H1 (cell line): ENCODE measurements around the gene NUB1. TPM values are rescaled to one million over a fixed set of nuclear protein-coding genes. Genes with fewer than 3 reads are reported as not detected.

Source experiments
- CEBPB ChIP-seq: IDR thresholded peaks from 2 replicates; pipeline ENCODE4 v1.6.1; 2012; ENCODE audit warnings: low read depth, low read length
- HDAC2 ChIP-seq, 2 experiments: fragments of 300-600 bp in 1 of 2; sonication (generic) in 1 of 2; IDR thresholded peaks; 2 replicates each; pipeline ENCODE4 v1.6.1; 2011 to 2012; ENCODE audit warnings: low read depth in 2 of 2, low read length in 2 of 2, mild to moderate bottlenecking in 2 of 2, moderate library complexity in 2 of 2, borderline replicate concordance in 1 of 2, inconsistent platforms in 1 of 2
- PHF8 ChIP-seq: fragments of 200-600 bp; sonication (generic); conservative IDR thresholded peaks from 2 replicates; pipeline ENCODE4 v1.7.1; 2012; ENCODE audit warnings: low read depth, mild to moderate bottlenecking, inconsistent platforms, low read length, moderate library complexity
- POLR2A ChIP-seq, 2 experiments: IDR thresholded peaks; 1 replicate in 1 of 2; 2 replicates in 1 of 2; pipeline ENCODE4 v1.6.1; 2011; ENCODE audit warnings: low read depth in 2 of 2, low read length in 2 of 2, mild to moderate bottlenecking in 2 of 2; ENCODE audit errors: control extremely low read depth in 1 of 2
- polyA plus RNA-seq, 7 experiments: library from polyadenylated mRNA; depleted of rRNA in 3 of 7; stranded (reverse) in 5 of 7; unstranded in 2 of 7; fragments of >200 nt in 5 of 7; fragments of 200-250 nt in 2 of 7; gene quantifications; 1 replicate in 5 of 7; 2 replicates in 1 of 7; 4 replicates in 1 of 7; pipeline versions ENCODE4 v1.2.1 to v1.2.3, GENCODE V29; 2011 to 2013; ENCODE audit warnings: missing spikeins in 2 of 7, mixed read lengths in 2 of 7
- total RNA-seq: library from RNA; stranded (reverse); fragmentation: NEBNext Ultra II Directional; extraction: Animal tissue kit (Norgen Biotek cat#: 25700); gene quantifications from 2 replicates; pipeline ENCODE4 v1.2.1, GENCODE V29; 2021
- TF ChIP-seq, protein P1 (sequence below): fragments of 300-600 bp; sonication (generic); IDR thresholded peaks from 2 replicates; pipeline ENCODE4 v1.7.1; 2012; ENCODE audit warnings: low read length, moderate library complexity, mild to moderate bottlenecking, inconsistent platforms; ENCODE audit not compliant: insufficient replicate concordance
- TF ChIP-seq, protein P2 (sequence below): IDR thresholded peaks from 2 replicates; pipeline ENCODE4 v1.6.1; 2011; ENCODE audit warnings: low read length, improper control_type of control experiment

Gene NUB1
- total and polyA plus RNA-seq, 2 of the 8 experiments (the other 6 are each of a cell fraction or from before 2014, with no cell fraction given): 22.1 to 43.5 TPM

DNA sequence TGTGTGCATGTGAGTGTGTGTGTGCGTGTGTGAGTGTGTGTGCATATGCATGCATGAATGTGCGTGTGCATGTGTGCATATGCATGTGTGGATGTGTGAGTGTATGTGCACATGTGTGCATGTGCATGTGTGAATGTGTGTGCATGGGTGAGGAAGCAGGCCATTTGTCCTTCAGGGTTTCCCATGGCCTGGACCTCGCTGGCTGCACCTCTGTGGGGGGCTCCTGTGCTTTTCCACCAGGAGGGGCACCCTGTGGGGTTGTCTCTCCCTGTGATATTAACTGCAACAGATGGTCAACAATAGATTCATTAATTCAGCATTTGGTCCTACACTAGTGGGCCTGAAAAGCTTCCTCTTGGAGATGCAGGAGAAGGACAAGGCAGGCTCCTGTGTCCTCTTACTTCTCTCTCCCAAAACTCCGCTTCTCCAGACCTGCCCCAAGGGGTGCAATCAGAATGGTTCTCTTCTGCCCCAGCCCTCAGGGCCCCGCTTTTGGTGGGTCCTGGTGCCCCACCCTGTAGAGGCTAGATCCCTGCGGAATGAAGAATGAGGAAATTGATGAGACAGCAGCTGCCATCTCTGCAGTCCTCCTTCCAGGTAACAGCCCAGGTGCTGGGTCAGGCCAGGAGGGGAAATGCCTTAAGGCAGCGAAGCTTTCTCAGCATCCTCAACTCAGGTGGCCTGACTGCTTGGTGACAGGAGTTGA is 41.5 kb upstream of the NUB1 start (continued):
- TF ChIP-seq, protein P1, sequence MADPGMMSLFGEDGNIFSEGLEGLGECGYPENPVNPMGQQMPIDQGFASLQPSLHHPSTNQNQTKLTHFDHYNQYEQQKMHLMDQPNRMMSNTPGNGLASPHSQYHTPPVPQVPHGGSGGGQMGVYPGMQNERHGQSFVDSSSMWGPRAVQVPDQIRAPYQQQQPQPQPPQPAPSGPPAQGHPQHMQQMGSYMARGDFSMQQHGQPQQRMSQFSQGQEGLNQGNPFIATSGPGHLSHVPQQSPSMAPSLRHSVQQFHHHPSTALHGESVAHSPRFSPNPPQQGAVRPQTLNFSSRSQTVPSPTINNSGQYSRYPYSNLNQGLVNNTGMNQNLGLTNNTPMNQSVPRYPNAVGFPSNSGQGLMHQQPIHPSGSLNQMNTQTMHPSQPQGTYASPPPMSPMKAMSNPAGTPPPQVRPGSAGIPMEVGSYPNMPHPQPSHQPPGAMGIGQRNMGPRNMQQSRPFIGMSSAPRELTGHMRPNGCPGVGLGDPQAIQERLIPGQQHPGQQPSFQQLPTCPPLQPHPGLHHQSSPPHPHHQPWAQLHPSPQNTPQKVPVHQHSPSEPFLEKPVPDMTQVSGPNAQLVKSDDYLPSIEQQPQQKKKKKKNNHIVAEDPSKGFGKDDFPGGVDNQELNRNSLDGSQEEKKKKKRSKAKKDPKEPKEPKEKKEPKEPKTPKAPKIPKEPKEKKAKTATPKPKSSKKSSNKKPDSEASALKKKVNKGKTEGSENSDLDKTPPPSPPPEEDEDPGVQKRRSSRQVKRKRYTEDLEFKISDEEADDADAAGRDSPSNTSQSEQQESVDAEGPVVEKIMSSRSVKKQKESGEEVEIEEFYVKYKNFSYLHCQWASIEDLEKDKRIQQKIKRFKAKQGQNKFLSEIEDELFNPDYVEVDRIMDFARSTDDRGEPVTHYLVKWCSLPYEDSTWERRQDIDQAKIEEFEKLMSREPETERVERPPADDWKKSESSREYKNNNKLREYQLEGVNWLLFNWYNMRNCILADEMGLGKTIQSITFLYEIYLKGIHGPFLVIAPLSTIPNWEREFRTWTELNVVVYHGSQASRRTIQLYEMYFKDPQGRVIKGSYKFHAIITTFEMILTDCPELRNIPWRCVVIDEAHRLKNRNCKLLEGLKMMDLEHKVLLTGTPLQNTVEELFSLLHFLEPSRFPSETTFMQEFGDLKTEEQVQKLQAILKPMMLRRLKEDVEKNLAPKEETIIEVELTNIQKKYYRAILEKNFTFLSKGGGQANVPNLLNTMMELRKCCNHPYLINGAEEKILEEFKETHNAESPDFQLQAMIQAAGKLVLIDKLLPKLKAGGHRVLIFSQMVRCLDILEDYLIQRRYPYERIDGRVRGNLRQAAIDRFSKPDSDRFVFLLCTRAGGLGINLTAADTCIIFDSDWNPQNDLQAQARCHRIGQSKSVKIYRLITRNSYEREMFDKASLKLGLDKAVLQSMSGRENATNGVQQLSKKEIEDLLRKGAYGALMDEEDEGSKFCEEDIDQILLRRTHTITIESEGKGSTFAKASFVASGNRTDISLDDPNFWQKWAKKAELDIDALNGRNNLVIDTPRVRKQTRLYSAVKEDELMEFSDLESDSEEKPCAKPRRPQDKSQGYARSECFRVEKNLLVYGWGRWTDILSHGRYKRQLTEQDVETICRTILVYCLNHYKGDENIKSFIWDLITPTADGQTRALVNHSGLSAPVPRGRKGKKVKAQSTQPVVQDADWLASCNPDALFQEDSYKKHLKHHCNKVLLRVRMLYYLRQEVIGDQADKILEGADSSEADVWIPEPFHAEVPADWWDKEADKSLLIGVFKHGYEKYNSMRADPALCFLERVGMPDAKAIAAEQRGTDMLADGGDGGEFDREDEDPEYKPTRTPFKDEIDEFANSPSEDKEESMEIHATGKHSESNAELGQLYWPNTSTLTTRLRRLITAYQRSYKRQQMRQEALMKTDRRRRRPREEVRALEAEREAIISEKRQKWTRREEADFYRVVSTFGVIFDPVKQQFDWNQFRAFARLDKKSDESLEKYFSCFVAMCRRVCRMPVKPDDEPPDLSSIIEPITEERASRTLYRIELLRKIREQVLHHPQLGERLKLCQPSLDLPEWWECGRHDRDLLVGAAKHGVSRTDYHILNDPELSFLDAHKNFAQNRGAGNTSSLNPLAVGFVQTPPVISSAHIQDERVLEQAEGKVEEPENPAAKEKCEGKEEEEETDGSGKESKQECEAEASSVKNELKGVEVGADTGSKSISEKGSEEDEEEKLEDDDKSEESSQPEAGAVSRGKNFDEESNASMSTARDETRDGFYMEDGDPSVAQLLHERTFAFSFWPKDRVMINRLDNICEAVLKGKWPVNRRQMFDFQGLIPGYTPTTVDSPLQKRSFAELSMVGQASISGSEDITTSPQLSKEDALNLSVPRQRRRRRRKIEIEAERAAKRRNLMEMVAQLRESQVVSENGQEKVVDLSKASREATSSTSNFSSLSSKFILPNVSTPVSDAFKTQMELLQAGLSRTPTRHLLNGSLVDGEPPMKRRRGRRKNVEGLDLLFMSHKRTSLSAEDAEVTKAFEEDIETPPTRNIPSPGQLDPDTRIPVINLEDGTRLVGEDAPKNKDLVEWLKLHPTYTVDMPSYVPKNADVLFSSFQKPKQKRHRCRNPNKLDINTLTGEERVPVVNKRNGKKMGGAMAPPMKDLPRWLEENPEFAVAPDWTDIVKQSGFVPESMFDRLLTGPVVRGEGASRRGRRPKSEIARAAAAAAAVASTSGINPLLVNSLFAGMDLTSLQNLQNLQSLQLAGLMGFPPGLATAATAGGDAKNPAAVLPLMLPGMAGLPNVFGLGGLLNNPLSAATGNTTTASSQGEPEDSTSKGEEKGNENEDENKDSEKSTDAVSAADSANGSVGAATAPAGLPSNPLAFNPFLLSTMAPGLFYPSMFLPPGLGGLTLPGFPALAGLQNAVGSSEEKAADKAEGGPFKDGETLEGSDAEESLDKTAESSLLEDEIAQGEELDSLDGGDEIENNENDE: no peak
- TF ChIP-seq, protein P2, sequence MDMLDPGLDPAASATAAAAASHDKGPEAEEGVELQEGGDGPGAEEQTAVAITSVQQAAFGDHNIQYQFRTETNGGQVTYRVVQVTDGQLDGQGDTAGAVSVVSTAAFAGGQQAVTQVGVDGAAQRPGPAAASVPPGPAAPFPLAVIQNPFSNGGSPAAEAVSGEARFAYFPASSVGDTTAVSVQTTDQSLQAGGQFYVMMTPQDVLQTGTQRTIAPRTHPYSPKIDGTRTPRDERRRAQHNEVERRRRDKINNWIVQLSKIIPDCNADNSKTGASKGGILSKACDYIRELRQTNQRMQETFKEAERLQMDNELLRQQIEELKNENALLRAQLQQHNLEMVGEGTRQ: no peak
- TF ChIP-seq PHF8 (no peak), POLR2A (IDR thresholded peaks at IDR 0.05; ENCODE audit: control extremely low read depth in 1 of 2, low read depth in 2 of 2, low read length in 2 of 2) (no peak), CEBPB (no peak), HDAC2 (IDR thresholded peaks at IDR 0.05; ENCODE audit: borderline replicate concordance in 1 of 2, low read depth in 2 of 2, low read length in 2 of 2) (no peak)
